ENCODE data around the gene TCTN1. TPM values are rescaled to one million over a fixed set of nuclear protein-coding genes. Genes with fewer than 3 reads are reported as not detected.

TCTN1 gene
- total and polyA plus RNA-seq, 2 of the 13 experiments (the other 11 are each of a cell fraction or from before 2014, with no cell fraction given) = 13.6 to 16.0 TPM

GRCh38 chr12:110591451-110592051 is 22.4 kb upstream of the TCTN1 start (continued):
- TF ChIP-seq HOXA9 (CRISPR knock-in tag; IDR thresholded peaks at IDR 0.05; ENCODE audit: borderline replicate concordance) = no peak
- no peak for TF ChIP-seq ZMYM3 (CRISPR knock-in tag; IDR thresholded peaks at IDR 0.05)
- TF ChIP-seq ZNF496 (CRISPR knock-in tag; IDR thresholded peaks at IDR 0.05; ENCODE audit: insufficient replicate concordance) = no peak
- TF ChIP-seq ZNF775 (CRISPR knock-in tag; IDR thresholded peaks at IDR 0.05; ENCODE audit: borderline replicate concordance) = no peak
- no peak for TF ChIP-seq ZBTB49 (CRISPR knock-in tag; IDR thresholded peaks at IDR 0.05; ENCODE audit: borderline replicate concordance)
- peak; percentile 74 for TF ChIP-seq SAP130 (CRISPR knock-in tag; IDR thresholded peaks at IDR 0.05; ENCODE audit: low read depth)
- peak; percentile 62; the same call in 1 of the 2 replicates for TF ChIP-seq ZFY (CRISPR knock-in tag; IDR thresholded peaks at IDR 0.05)
- peak; percentile 66; the same call in 1 of the 2 replicates for TF ChIP-seq IRF2 (CRISPR knock-in tag; IDR thresholded peaks at IDR 0.05)
- no peak for TF ChIP-seq PLSCR1 (CRISPR knock-in tag; IDR thresholded peaks at IDR 0.05; ENCODE audit: borderline replicate concordance)
- TF ChIP-seq PBX2 (CRISPR knock-in tag; IDR thresholded peaks at IDR 0.05) = no peak
- TF ChIP-seq ZNF879 (CRISPR knock-in tag; IDR thresholded peaks at IDR 0.05) = no peak
- no peak for TF ChIP-seq XBP1 (CRISPR knock-in tag; IDR thresholded peaks at IDR 0.05)
- TF ChIP-seq ZZZ3 (CRISPR knock-in tag; IDR thresholded peaks at IDR 0.05; ENCODE audit: borderline replicate concordance) = no peak
- no peak for TF ChIP-seq ZNF710 (CRISPR knock-in tag; IDR thresholded peaks at IDR 0.05; ENCODE audit: borderline replicate concordance)
- TF ChIP-seq TP53 (CRISPR knock-in tag; conservative IDR thresholded peaks at IDR 0.05) = no peak
- TF ChIP-seq TAF15 (IDR thresholded peaks at IDR 0.05; ENCODE audit: low read depth, low read length, poor library complexity, severe bottlenecking) = no peak
- no peak for TF ChIP-seq ZNF678 (CRISPR knock-in tag; IDR thresholded peaks at IDR 0.05)
- no peak for TF ChIP-seq AKNA (CRISPR knock-in tag; IDR thresholded peaks at IDR 0.05; ENCODE audit: borderline replicate concordance)
